OCI-LY7 (cell line): ENCODE measurements around the gene APOC4. TPM values are rescaled to one million over a fixed set of nuclear protein-coding genes. Genes with fewer than 3 reads are reported as not detected.

Experiments used
- BruUV-seq: library from RNA; stranded (reverse); fragments of 400-500 nt; replicated peaks from 2 replicates; lab custom pipeline; 2021; lab: Mats Ljungman, UMichigan
- CTCF ChIA-PET: fragments of 300-600 bp; sonication (Branson Sonifier 250); formaldehyde crosslinking; loops from one replicate; lab custom pipeline; 2022; ENCODE audit warnings: antibody characterized with exemption; ENCODE audit not compliant: unreplicated experiment; lab: Charles Lee
- POLR2A ChIA-PET: fragments of 300-600 bp; sonication (Branson Sonifier 250); formaldehyde crosslinking; loops from one replicate; lab custom pipeline; 2022; ENCODE audit warnings: antibody characterized with exemption; lab: Charles Lee
- DNase-seq: peaks from one replicate; pipeline ENCODE4 v3.0.0-alpha.2; 2015; ENCODE audit warnings: low spot score
- H2AFZ ChIP-seq: fragments of 200-600 bp; sonication (generic), shearing (Covaris generic); 2 replicates; pipeline ENCODE4 v1.6.1; 2014; ENCODE audit warnings: mild to moderate bottlenecking, antibody characterized with exemption, low read length, moderate library complexity
- H3K27ac ChIP-seq: fragments of 200-600 bp; sonication (generic); 2 replicates; pipeline ENCODE4 v1.5.1; 2014; ENCODE audit warnings: mixed run types, low read depth, mild to moderate bottlenecking, moderate library complexity, low read length, inconsistent platforms; ENCODE audit not compliant: poor library complexity, severe bottlenecking
- H3K36me3 ChIP-seq: fragments of 200-600 bp; sonication (generic); 2 replicates; pipeline ENCODE4 v1.6.1; 2014; ENCODE audit warnings: mild to moderate bottlenecking, antibody characterized with exemption, low read length, moderate library complexity, mixed read lengths; ENCODE audit not compliant: insufficient read depth
- H3K4me1 ChIP-seq: fragments of 200-600 bp; sonication (generic); 2 replicates; pipeline ENCODE4 v1.5.1; 2014; ENCODE audit warnings: mild to moderate bottlenecking, low read length; ENCODE audit not compliant: insufficient read depth, poor library complexity, severe bottlenecking
- H3K4me2 ChIP-seq: fragments of 200-600 bp; sonication (generic); 2 replicates; pipeline ENCODE4 v1.6.1; 2014; ENCODE audit warnings: mild to moderate bottlenecking, low read length
- H3K4me3 ChIP-seq: fragments of 200-600 bp; sonication (generic); 2 replicates; pipeline ENCODE4 v1.5.1; 2014; ENCODE audit warnings: mild to moderate bottlenecking, low read depth, low read length; ENCODE audit not compliant: poor library complexity, severe bottlenecking
- H3K79me2 ChIP-seq: fragments of 200-600 bp; sonication (generic); 2 replicates; pipeline ENCODE4 v1.6.1; 2016; ENCODE audit warnings: low read depth, mild to moderate bottlenecking, low read length, moderate library complexity, mixed read lengths; ENCODE audit not compliant: insufficient read depth
- H3K9me2 ChIP-seq: fragments of 200-600 bp; sonication (generic); 2 replicates; pipeline ENCODE4 v1.6.1; 2016; ENCODE audit warnings: mild to moderate bottlenecking, low read length, mixed read lengths; ENCODE audit not compliant: insufficient read depth
- H3K9me3 ChIP-seq: fragments of 200-600 bp; sonication (generic); 2 replicates; pipeline ENCODE4 v1.6.1; 2014; ENCODE audit warnings: mild to moderate bottlenecking, mixed run types, low read length, mixed read lengths
- H4K20me1 ChIP-seq: fragments of 200-600 bp; sonication (generic); 2 replicates; pipeline ENCODE4 v1.6.1; 2014; ENCODE audit warnings: mild to moderate bottlenecking, antibody characterized with exemption, low read length, moderate library complexity, mixed read lengths; ENCODE audit not compliant: insufficient read depth
- EZH2phosphoT487 ChIP-seq: fragments of 200-600 bp; sonication (generic); IDR thresholded peaks from 2 replicates; pipeline ENCODE4 v1.6.1; 2018; ENCODE audit warnings: low read depth, borderline replicate concordance, mild to moderate bottlenecking, mixed run types, antibody characterized with exemption, low read length, moderate library complexity, mixed read lengths
- intact Hi-C: fragments of 100-400 bp; cut with micrococcal nuclease; formaldehyde crosslinking; loops from one replicate; pipeline ENCODE4 v1.10.0; 2022; ENCODE audit not compliant: unreplicated experiment
- total RNA-seq, 2 experiments: library from RNA; depleted of rRNA in 1 of 2; stranded (reverse); fragments of >200 nt in 1 of 2; shearing (Covaris generic) in 1 of 2; gene quantifications; 2 replicates each; pipeline ENCODE4 v1.2.3, GENCODE V29; 2014 to 2022
- TF ChIP-seq, protein P1 (sequence below): fragments of 200-600 bp; sonication (generic); conservative IDR thresholded peaks from 2 replicates; pipeline ENCODE4 v1.5.1; 2014; ENCODE audit warnings: mild to moderate bottlenecking, antibody characterized with exemption, low read length, moderate library complexity, mixed read lengths

Gene APOC4
- total RNA-seq, 2 experiments from 2014 or later, result not detected

DNA sequence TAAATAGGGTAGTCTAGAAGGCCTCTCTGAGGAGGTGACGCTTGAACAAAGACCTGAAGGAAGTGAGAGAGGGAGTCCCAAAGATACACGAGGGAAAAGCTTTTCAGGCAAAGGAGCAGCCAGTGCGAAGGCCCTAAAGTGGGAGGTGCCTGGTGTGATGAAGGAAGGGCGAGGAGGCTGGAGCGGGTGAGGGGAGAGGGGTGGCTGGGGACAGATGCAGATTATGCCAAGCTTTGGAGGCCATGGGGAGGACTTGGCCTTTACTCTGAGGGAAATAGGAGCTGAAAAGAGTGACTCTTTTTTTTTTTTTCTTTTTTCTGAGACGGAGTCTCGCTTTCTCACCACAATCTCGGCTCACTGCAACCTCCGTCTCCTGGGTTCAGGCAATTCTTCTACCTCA lies 16.1 kb downstream of the APOC4 start:
- ChIA-PET CTCF (interaction anchor here (1.0 kb wide), 1 partner anchor 13 kb away, joined by 3 read pairs; no protein-coding TSS in a partner anchor), POLR2A (interaction anchor here (0.6 to 1.6 kb wide), 4 partner anchors 42 to 126 kb away, joined by 4 to 6 read pairs (median 5); no protein-coding TSS in a partner anchor)
- TF ChIP-seq, protein P1, sequence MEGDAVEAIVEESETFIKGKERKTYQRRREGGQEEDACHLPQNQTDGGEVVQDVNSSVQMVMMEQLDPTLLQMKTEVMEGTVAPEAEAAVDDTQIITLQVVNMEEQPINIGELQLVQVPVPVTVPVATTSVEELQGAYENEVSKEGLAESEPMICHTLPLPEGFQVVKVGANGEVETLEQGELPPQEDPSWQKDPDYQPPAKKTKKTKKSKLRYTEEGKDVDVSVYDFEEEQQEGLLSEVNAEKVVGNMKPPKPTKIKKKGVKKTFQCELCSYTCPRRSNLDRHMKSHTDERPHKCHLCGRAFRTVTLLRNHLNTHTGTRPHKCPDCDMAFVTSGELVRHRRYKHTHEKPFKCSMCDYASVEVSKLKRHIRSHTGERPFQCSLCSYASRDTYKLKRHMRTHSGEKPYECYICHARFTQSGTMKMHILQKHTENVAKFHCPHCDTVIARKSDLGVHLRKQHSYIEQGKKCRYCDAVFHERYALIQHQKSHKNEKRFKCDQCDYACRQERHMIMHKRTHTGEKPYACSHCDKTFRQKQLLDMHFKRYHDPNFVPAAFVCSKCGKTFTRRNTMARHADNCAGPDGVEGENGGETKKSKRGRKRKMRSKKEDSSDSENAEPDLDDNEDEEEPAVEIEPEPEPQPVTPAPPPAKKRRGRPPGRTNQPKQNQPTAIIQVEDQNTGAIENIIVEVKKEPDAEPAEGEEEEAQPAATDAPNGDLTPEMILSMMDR, result no peak
- Histone ChIP-seq H4K20me1 (no peaks in the 10 kb centered on the region), H3K4me3 (peak overlapping the region; percentile 75), H2AFZ (no peak overlapping the region), H3K4me2 (peak overlapping the region; percentile 81), H3K79me2 (peaks cover 85% of the 10 kb centered on the region), H3K4me1 (peaks cover 67% of the 10 kb centered on the region), H3K9me3 (no peaks in the 10 kb centered on the region), H3K27ac (peak overlapping the region; percentile 82), H3K9me2 (no peaks in the 10 kb centered on the region), H3K36me3 (peaks cover 36% of the 10 kb centered on the region)
- intact Hi-C loops, result loop anchor here (5.0 kb wide), 2 partner anchors 59 to 66 kb away; partner anchors contain the start of gene TOMM40
- peak; percentile 47 for DNase-seq
- no TSS peak for BruUV-seq

DNA sequence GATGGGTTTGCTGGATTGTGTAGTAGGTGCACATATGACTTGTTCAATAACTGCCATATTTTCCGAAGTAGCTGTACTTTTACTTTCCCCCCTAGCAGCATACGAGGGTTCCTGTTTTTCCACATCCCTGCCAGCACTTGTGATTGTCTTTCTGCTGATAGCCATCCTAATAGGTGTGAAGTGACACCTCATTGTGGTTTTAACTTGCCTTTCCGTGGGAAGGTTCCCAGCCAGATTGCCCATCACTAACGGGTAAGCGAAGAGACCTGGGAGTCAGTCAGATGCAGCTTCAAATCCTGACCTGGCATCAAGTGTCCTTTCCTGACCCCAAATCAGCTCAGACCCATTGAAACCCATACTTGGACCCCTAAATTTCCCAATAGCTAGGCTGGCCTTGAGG lies 17.7 kb downstream of the APOC4 start:
- Histone ChIP-seq H2AFZ (no peak overlapping the region), H3K4me2 (peak overlapping the region; percentile 81), H3K9me3 (no peaks in the 10 kb centered on the region), H3K36me3 (peaks cover 47% of the 10 kb centered on the region), H3K27ac (peak overlapping the region; percentile 82), H3K79me2 (peaks cover 80% of the 10 kb centered on the region), H3K4me3 (peak overlapping the region; percentile 75), H3K4me1 (peaks cover 59% of the 10 kb centered on the region), H3K9me2 (no peaks in the 10 kb centered on the region), H4K20me1 (no peaks in the 10 kb centered on the region)
- BruUV-seq, result no TSS peak
- POLR2A ChIA-PET, result interaction anchor here (1.2 kb wide), 1 partner anchor 41 kb away, joined by 4 read pairs; no protein-coding TSS in a partner anchor
- TF ChIP-seq, protein P1, result no peak
- TF ChIP-seq EZH2phosphoT487, result no peak
- CTCF ChIA-PET, result no interaction called here
- intact Hi-C loops, result loop anchor here (5.0 kb wide), 2 partner anchors 58 to 67 kb away; partner anchors contain the start of gene TOMM40
- DNase-seq, result no peak
